ENCODE results near the gene TSPO.

TSPO gene

DNA sequence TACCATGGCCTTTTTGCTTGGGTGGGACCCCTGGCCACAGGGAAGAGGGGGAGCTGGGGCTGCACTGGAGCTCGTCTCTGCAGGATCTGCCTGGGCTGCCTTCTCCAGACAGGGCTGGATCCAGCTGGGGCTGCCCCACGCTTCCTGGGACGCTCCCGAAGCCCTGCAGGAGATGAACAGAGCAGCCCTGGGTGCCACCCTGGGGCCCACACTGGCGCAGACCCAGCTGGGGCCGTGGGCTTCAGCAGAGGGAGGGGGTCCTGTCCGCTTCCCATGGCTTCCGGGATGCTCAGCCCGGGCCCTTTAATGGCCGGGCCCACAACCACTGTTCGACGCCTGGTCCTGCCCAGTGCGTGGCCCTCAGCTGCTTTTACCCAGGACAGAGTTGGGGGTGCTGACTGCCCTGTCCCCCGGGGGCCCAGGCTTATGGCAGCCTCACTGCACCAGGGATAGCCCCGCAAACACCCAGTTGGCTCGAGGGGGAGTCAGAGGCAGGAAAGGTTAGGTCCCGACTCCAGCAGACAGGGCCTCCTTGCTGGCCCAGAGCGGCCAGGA, 12.0 kb downstream of the TSPO start:
- POLR2A ChIA-PET, result interaction anchor here (0.7 kb wide), 1 partner anchor 11 kb away, joined by 3 read pairs; no protein-coding TSS in a partner anchor
- no peak for DNase-seq (ENCODE audit: extremely low spot score)
- CTCF ChIA-PET, result no interaction called here
- TF ChIP-seq, protein P1, sequence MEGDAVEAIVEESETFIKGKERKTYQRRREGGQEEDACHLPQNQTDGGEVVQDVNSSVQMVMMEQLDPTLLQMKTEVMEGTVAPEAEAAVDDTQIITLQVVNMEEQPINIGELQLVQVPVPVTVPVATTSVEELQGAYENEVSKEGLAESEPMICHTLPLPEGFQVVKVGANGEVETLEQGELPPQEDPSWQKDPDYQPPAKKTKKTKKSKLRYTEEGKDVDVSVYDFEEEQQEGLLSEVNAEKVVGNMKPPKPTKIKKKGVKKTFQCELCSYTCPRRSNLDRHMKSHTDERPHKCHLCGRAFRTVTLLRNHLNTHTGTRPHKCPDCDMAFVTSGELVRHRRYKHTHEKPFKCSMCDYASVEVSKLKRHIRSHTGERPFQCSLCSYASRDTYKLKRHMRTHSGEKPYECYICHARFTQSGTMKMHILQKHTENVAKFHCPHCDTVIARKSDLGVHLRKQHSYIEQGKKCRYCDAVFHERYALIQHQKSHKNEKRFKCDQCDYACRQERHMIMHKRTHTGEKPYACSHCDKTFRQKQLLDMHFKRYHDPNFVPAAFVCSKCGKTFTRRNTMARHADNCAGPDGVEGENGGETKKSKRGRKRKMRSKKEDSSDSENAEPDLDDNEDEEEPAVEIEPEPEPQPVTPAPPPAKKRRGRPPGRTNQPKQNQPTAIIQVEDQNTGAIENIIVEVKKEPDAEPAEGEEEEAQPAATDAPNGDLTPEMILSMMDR (IDR thresholded peaks at IDR 0.05; ENCODE audit: control extremely low read depth, extremely low read depth, low read depth, missing control alignments), result no peak

GRCh38 chr22:43164636-43165035, 13.3 kb downstream of the TSPO start:
- CTCF ChIA-PET, result no interaction called here
- TF ChIP-seq, protein P1 (IDR thresholded peaks at IDR 0.05; ENCODE audit: control extremely low read depth, extremely low read depth, low read depth, missing control alignments), result no peak
- POLR2A ChIA-PET, result no interaction called here

GRCh38 chr22:43166132-43166930, 15.0 kb downstream of the TSPO start:
- ChIA-PET CTCF (no interaction called here), POLR2A (no interaction called here)
- TF ChIP-seq, protein P1 (IDR thresholded peaks at IDR 0.05; ENCODE audit: control extremely low read depth, extremely low read depth, low read depth, missing control alignments), result no peak
- DNase-seq (ENCODE audit: extremely low spot score), result no peak

More at GRCh38 chr22:43164636-43165035, 13.3 kb downstream of the TSPO start:
- no peak for DNase-seq (ENCODE audit: extremely low spot score)

GRCh38 chr22:43167001-43167589, 15.7 kb downstream of the TSPO start:
- DNase-seq (ENCODE audit: extremely low spot score), result no peak
- TF ChIP-seq, protein P1 (IDR thresholded peaks at IDR 0.05; ENCODE audit: control extremely low read depth, extremely low read depth, low read depth, missing control alignments), result no peak
- CTCF ChIA-PET, result no interaction called here
- POLR2A ChIA-PET, result no interaction called here

- POLR2A ChIA-PET, result interaction anchor here (0.6 kb wide), 1 partner anchor 275 kb away, joined by 4 read pairs; no protein-coding TSS in a partner anchor
- TF ChIP-seq, protein P1 (IDR thresholded peaks at IDR 0.05; ENCODE audit: control extremely low read depth, extremely low read depth, low read depth, missing control alignments), result no peak
- DNase-seq (ENCODE audit: extremely low spot score), result no peak
- CTCF ChIA-PET, result interaction anchor here (0.6 kb wide), 1 partner anchor 74 kb away, joined by 4 read pairs; no protein-coding TSS in a partner anchor
Observed at GRCh38 chr22:43168471-43169309, 17.3 kb downstream of the TSPO start.
